BE2C (cell line): Measurements from ENCODE around the gene ADCYAP1.

Source experiments
- DNase-seq: peaks from one replicate; pipeline ENCODE4 v3.0.0-alpha.2; 2020
- H3K27me3 ChIP-seq: fragments of 250-450 bp; sonication (Bioruptor Pico); 2 replicates; pipeline ENCODE4 v1.5.1; 2020; ENCODE audit warnings: mild to moderate bottlenecking
- H3K36me3 ChIP-seq: fragments of 250-450 bp; sonication (Bioruptor Pico); 2 replicates; pipeline ENCODE4 v1.5.1; 2020; ENCODE audit warnings: mild to moderate bottlenecking
- H3K4me1 ChIP-seq: fragments of 250-450 bp; sonication (Bioruptor Pico); 2 replicates; pipeline ENCODE4 v1.5.1; 2020
- H3K4me3 ChIP-seq: 2 replicates; pipeline ENCODE4 v1.5.1; 2011; ENCODE audit warnings: low read depth, low read length
- H3K9me3 ChIP-seq: fragments of 250-450 bp; sonication (Bioruptor Pico); 2 replicates; pipeline ENCODE4 v1.5.1; 2020
- CTCF ChIP-seq: IDR thresholded peaks from 2 replicates; pipeline ENCODE4 v1.5.1; 2012; ENCODE audit warnings: mild to moderate bottlenecking, low read depth, low read length

The ADCYAP1 gene

GRCh38 chr18:902229-902628 is 2.4 kb upstream of the ADCYAP1 start:
- Histone ChIP-seq H3K4me1 (peaks cover 4% of the 10 kb centered on the region; the same call in 1 of the 2 replicates), H3K36me3 (no peaks in the 10 kb centered on the region), H3K9me3 (no peaks in the 10 kb centered on the region), H3K27me3 (no peaks in the 10 kb centered on the region), H3K4me3 (0 out of 2 replicates have a peak overlapping the region, but pooled peaks have one; percentile 9)
- DNase-seq, result peak; percentile 32
- peak; percentile 51 for TF ChIP-seq CTCF

GRCh38 chr18:903701-904100 is 970 bp upstream of the ADCYAP1 start:
- peak overlapping the region; percentile 68 for H3K4me3 ChIP-seq
- H3K27me3 ChIP-seq, result no peaks in the 10 kb centered on the region
- no peak for TF ChIP-seq CTCF
- peak; percentile 27 for DNase-seq
- H3K36me3 ChIP-seq, result no peaks in the 10 kb centered on the region
- H3K9me3 ChIP-seq, result no peaks in the 10 kb centered on the region
- peaks cover 4% of the 10 kb centered on the region; the same call in 1 of the 2 replicates for H3K4me1 ChIP-seq

GRCh38 chr18:905307-905947 is 756 bp downstream of the ADCYAP1 start:
- Histone ChIP-seq H3K9me3 (no peaks in the 10 kb centered on the region), H3K27me3 (no peaks in the 10 kb centered on the region), H3K36me3 (peaks cover 9% of the 10 kb centered on the region; the same call in 1 of the 2 replicates), H3K4me3 (peak overlapping the region; percentile 68), H3K4me1 (peaks cover 4% of the 10 kb centered on the region; the same call in 1 of the 2 replicates)
- DNase-seq, result peak; percentile 22
- no peak for TF ChIP-seq CTCF

- TF ChIP-seq CTCF, result no peak
- peak; percentile 36 for DNase-seq
- Histone ChIP-seq H3K4me1 (peaks cover 4% of the 10 kb centered on the region; the same call in 1 of the 2 replicates), H3K27me3 (no peaks in the 10 kb centered on the region), H3K36me3 (peaks cover 9% of the 10 kb centered on the region; the same call in 1 of the 2 replicates), H3K4me3 (peak overlapping the region; percentile 68), H3K9me3 (no peaks in the 10 kb centered on the region)
Observed at GRCh38 chr18:905948-906415, 1.3 kb downstream of the ADCYAP1 start.

- H3K36me3 ChIP-seq, result peaks cover 9% of the 10 kb centered on the region; the same call in 1 of the 2 replicates
- no peaks in the 10 kb centered on the region for H3K27me3 ChIP-seq
- H3K4me3 ChIP-seq, result peak overlapping the region; percentile 68
- 0 out of 2 replicates have a peak, but pooled peaks have one; percentile 9 for TF ChIP-seq CTCF
- no peaks in the 10 kb centered on the region for H3K9me3 ChIP-seq
- DNase-seq, result peak; percentile 64
- peaks cover 4% of the 10 kb centered on the region; the same call in 1 of the 2 replicates for H3K4me1 ChIP-seq
Observed at GRCh38 chr18:906416-907114, 1.9 kb downstream of the ADCYAP1 start.
